ENCODE results near the gene BICDL1. TPM values are rescaled to one million over a fixed set of nuclear protein-coding genes. Genes with fewer than 3 reads are reported as not detected.

BICDL1 gene
- total and polyA plus RNA-seq, 10 of the 15 experiments (the other 5 are each of a cell fraction or from before 2014, with no cell fraction given): 0.72 to 12.3 (median 4.2) TPM

- TF ChIP-seq NFXL1 (IDR thresholded peaks at IDR 0.05; ENCODE audit: borderline replicate concordance) (no peak), ELK1 (IDR thresholded peaks at IDR 0.05; ENCODE audit: low read depth, low read length) (no peak), RELB (IDR thresholded peaks at IDR 0.05; ENCODE audit: low read depth) (no peak)
Observed at GRCh38 chr12:120060717-120061116, 71.7 kb downstream of the BICDL1 start (continued).

- POLR2A ChIA-PET: no interaction called here
- in situ Hi-C loops (cut with MboI): no loop called here
- Histone ChIP-seq H3K4me1 (ENCODE audit: control insufficient read depth, insufficient read depth, low read length) (no peaks in the 10 kb centered on the region), H3K27me3 (replicated peaks in 1 of 2; ENCODE audit: control insufficient read depth in 2 of 2, insufficient read depth in 2 of 2, low read length in 1 of 2) (no peaks in the 10 kb centered on the region), H3K9ac (ENCODE audit: control insufficient read depth, insufficient read depth, low read length) (no peak overlapping the region), H2AFZ (ENCODE audit: control insufficient read depth, low read depth, low read length) (no peak overlapping the region), H3K79me2 (ENCODE audit: control insufficient read depth, insufficient read depth, low read length) (no peaks in the 10 kb centered on the region), H3K4me2 (ENCODE audit: control insufficient read depth, insufficient read depth) (no peak overlapping the region), H3K36me3 (ENCODE audit: control insufficient read depth in 2 of 2, insufficient read depth in 2 of 2, low read length in 1 of 2) (no peaks in the 10 kb centered on the region), H3K27ac (ENCODE audit: control insufficient read depth, insufficient read depth) (no peak overlapping the region), H4K20me1 (ENCODE audit: control insufficient read depth, insufficient read depth) (no peaks in the 10 kb centered on the region), H3K4me3 (no peak overlapping the region), H3K9me3 (replicated peaks; ENCODE audit: control insufficient read depth, insufficient read depth, low read length) (no peaks in the 10 kb centered on the region)
- 72% methylated on average over 10 of the region's 10 CpGs for WGBS (ENCODE audit: insufficient coverage, insufficient replicate concordance, low lambda C conversion rate, missing lambda C conversion rate)
- BruUV-seq (replicated peaks): no TSS peak
- DNase-seq (ENCODE audit: low read depth, low spot score): no peak
- FAIRE-seq: no peak
- RAD21 ChIA-PET (ENCODE audit: unreplicated experiment): no interaction called here
- ATAC-seq: no peak
- CTCF ChIA-PET: no interaction called here
- intact Hi-C loops (cut with micrococcal nuclease; ENCODE audit: unreplicated experiment): no loop called here
- SMC1A ChIA-PET (ENCODE audit: uncharacterized antibody, unreplicated experiment): no interaction called here
- TF ChIP-seq RFX5 (IDR thresholded peaks at IDR 0.05; ENCODE audit: low read depth, low read length): no peak
- no peak for TF ChIP-seq PAX8 (IDR thresholded peaks at IDR 0.05)
- TF ChIP-seq CEBPZ (IDR thresholded peaks at IDR 0.05; ENCODE audit: low read depth, low read length): no peak
- no peak for TF ChIP-seq POLR2A (IDR thresholded peaks at IDR 0.05; ENCODE audit: low read depth, low read length)
- no peak for TF ChIP-seq EGR1 (IDR thresholded peaks at IDR 0.05; ENCODE audit: borderline replicate concordance in 1 of 2, low read depth in 2 of 2, low read length in 2 of 2)
- no peak for TF ChIP-seq TARDBP (IDR thresholded peaks at IDR 0.05; ENCODE audit: borderline replicate concordance)
- TF ChIP-seq HCFC1 (IDR thresholded peaks at IDR 0.05; ENCODE audit: low read length): no peak
- TF ChIP-seq SREBF2 (IDR thresholded peaks at IDR 0.05; ENCODE audit: low read length): no peak
- TF ChIP-seq ZZZ3 (IDR thresholded peaks at IDR 0.05; ENCODE audit: control insufficient read depth, insufficient read length, low read depth): no peak
- no peak for TF ChIP-seq NFXL1 (IDR thresholded peaks at IDR 0.05; ENCODE audit: borderline replicate concordance)
- TF ChIP-seq ZNF622 (IDR thresholded peaks at IDR 0.05): no peak
- TF ChIP-seq ZBED1 (IDR thresholded peaks at IDR 0.05; ENCODE audit: borderline replicate concordance): no peak
- no peak for TF ChIP-seq IKZF2 (IDR thresholded peaks at IDR 0.05)
- no peak for TF ChIP-seq PBX3 (IDR thresholded peaks at IDR 0.05; ENCODE audit: insufficient replicate concordance, low read depth, low read length)
- TF ChIP-seq ZNF207 (IDR thresholded peaks at IDR 0.05; ENCODE audit: borderline replicate concordance): no peak
- no peak for TF ChIP-seq SREBF1 (IDR thresholded peaks at IDR 0.05; ENCODE audit: low read length)
Observed at GRCh38 chr12:120061575-120062214, 72.7 kb downstream of the BICDL1 start.
